ENCODE measurements around the gene RBBP5. TPM values are rescaled to one million over a fixed set of nuclear protein-coding genes. Genes with fewer than 3 reads are reported as not detected.

Gene RBBP5
- total RNA-seq, 2 experiments from 2014 or later: 22.8 to 23.0 TPM

GRCh38 chr1:205056956-205057568 is 64.7 kb downstream of the RBBP5 start:
- Mint-ChIP-seq H3K4me1 (no peaks in the 10 kb centered on the region), H3K36me3 (no peaks in the 10 kb centered on the region), H3K27ac (no peak overlapping the region), H3K27me3 (no peaks in the 10 kb centered on the region), H3K9me3 (ENCODE audit: low read depth) (no peaks in the 10 kb centered on the region), H3K4me3 (no peak overlapping the region)
- CTCF ChIA-PET: no interaction called here
- ATAC-seq (no peak), DNase-seq (no peak)

DNA sequence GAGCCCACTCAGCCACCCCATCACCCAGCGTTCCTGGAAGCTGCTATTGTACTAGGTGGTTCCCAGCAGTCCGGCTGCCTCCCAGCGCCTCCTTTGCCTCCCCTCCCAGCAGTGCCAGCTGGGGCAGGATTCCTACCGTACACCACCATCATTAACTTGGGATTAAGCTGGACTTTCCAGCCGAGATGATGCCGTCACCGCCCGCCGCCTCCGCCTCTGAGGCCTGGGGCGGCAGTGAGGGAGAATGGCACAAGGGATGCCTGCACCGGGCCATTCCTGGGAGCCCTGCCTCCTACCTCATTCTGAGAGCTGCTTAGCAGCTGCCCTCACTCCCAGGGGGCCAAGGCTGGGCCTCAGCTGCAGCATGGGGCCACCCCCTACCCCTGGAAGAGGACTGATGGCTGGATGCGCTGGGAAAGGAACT is 65.6 kb downstream of the RBBP5 start:
- H3K27ac Mint-ChIP-seq: no peak overlapping the region
- no peak for DNase-seq
- H3K27me3 Mint-ChIP-seq: no peaks in the 10 kb centered on the region
- H3K4me3 Mint-ChIP-seq: no peak overlapping the region
- H3K4me1 Mint-ChIP-seq: no peaks in the 10 kb centered on the region
- CTCF ChIA-PET: no interaction called here
- no peak for ATAC-seq
- H3K9me3 Mint-ChIP-seq (ENCODE audit: low read depth): no peaks in the 10 kb centered on the region
- no peaks in the 10 kb centered on the region for H3K36me3 Mint-ChIP-seq

GRCh38 chr1:205054013-205054412 is 67.8 kb downstream of the RBBP5 start:
- H3K9me3 Mint-ChIP-seq (ENCODE audit: low read depth): no peaks in the 10 kb centered on the region
- H3K27me3 Mint-ChIP-seq: no peaks in the 10 kb centered on the region
- no peak for ATAC-seq
- no peak for DNase-seq
- no peak overlapping the region for H3K4me3 Mint-ChIP-seq
- H3K36me3 Mint-ChIP-seq: no peaks in the 10 kb centered on the region
- H3K27ac Mint-ChIP-seq: no peak overlapping the region
- CTCF ChIA-PET: no interaction called here
- no peaks in the 10 kb centered on the region for H3K4me1 Mint-ChIP-seq

GRCh38 chr1:205053296-205053695 is 68.5 kb downstream of the RBBP5 start:
- no peak for DNase-seq
- Mint-ChIP-seq H3K4me1 (no peaks in the 10 kb centered on the region), H3K27ac (no peak overlapping the region), H3K27me3 (peaks cover 3% of the 10 kb centered on the region), H3K9me3 (ENCODE audit: low read depth) (no peaks in the 10 kb centered on the region), H3K36me3 (no peaks in the 10 kb centered on the region), H3K4me3 (no peak overlapping the region)
- CTCF ChIA-PET: interaction anchor here (3.8 kb wide), 1 partner anchor 8 kb away, joined by 13 read pairs; no protein-coding TSS in a partner anchor
- ATAC-seq: no peak

DNA sequence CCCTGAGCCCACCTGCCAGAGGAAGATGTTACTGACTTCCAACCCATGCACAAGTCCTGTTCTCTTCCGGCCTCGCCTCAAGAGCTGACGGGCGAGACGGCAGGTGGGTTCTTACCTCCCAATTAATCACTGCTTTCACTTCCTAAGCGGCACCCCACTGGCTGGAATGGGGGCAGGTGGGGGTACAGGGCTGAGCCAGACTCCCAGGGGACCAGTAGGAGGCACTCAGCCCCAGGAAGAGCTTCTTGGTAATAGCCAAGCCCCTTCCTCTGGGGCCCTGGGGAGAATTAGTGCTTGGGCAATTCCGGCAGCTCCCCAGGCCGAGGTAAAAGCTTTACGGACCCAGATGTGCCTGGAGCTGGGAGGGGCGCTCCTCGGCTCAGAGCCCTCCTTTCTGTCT is 69.1 kb downstream of the RBBP5 start:
- Mint-ChIP-seq H3K27me3 (peaks cover 3% of the 10 kb centered on the region), H3K4me1 (no peaks in the 10 kb centered on the region), H3K9me3 (ENCODE audit: low read depth) (no peaks in the 10 kb centered on the region), H3K4me3 (no peak overlapping the region), H3K27ac (no peak overlapping the region), H3K36me3 (no peaks in the 10 kb centered on the region)
- DNase-seq (no peak), ATAC-seq (no peak)
- CTCF ChIA-PET: interaction anchor here (0.6 to 3.8 kb wide), 2 partner anchors 9 to 605 kb away, joined by 5 to 13 read pairs; no protein-coding TSS in a partner anchor

GRCh38 chr1:205049479-205049878 is 72.3 kb downstream of the RBBP5 start:
- Mint-ChIP-seq H3K4me1 (no peaks in the 10 kb centered on the region), H3K27me3 (peaks cover 22% of the 10 kb centered on the region), H3K9me3 (ENCODE audit: low read depth) (no peaks in the 10 kb centered on the region), H3K36me3 (no peaks in the 10 kb centered on the region), H3K4me3 (no peak overlapping the region), H3K27ac (no peak overlapping the region)
- DNase-seq (no peak), ATAC-seq (no peak)
- CTCF ChIA-PET: interaction anchor here (3.8 kb wide), 1 partner anchor 12 kb away, joined by 13 read pairs; no protein-coding TSS in a partner anchor

DNA sequence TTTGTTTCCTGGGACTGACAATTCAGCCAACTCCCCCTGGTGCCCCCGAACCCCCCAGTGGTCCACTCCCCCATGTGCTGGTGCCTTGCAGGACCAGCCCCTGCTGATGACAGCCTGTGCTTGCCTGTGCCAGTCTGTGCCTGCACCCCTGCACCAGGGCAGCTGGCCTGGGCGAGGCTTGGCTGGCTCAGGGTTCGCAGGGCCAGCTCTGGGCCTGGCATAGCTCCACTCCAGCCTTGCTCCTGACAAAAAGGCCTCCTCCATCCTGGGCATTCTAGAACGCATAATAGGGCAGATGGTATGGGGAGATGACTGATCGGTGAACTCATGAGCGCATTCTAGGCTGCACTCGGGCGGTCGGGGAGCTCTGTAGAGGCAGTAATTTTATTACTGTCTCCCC is 73.4 kb downstream of the RBBP5 start:
- no peaks in the 10 kb centered on the region for H3K36me3 Mint-ChIP-seq
- ATAC-seq: no peak
- H3K4me3 Mint-ChIP-seq: no peak overlapping the region
- CTCF ChIA-PET: interaction anchor here (1.7 kb wide), 1 partner anchor 13 kb away, joined by 9 read pairs; no protein-coding TSS in a partner anchor
- no peaks in the 10 kb centered on the region for H3K4me1 Mint-ChIP-seq
- H3K27ac Mint-ChIP-seq: no peak overlapping the region
- no peak for DNase-seq
- H3K9me3 Mint-ChIP-seq (ENCODE audit: low read depth): no peaks in the 10 kb centered on the region
- H3K27me3 Mint-ChIP-seq: peaks cover 33% of the 10 kb centered on the region

- Mint-ChIP-seq H3K4me1 (no peaks in the 10 kb centered on the region), H3K27ac (no peak overlapping the region), H3K4me3 (no peak overlapping the region), H3K9me3 (ENCODE audit: low read depth) (no peaks in the 10 kb centered on the region), H3K36me3 (no peaks in the 10 kb centered on the region), H3K27me3 (peaks cover 35% of the 10 kb centered on the region)
- DNase-seq (no peak), ATAC-seq (no peak)
- CTCF ChIA-PET: interaction anchor here (1.7 kb wide), 1 partner anchor 14 kb away, joined by 9 read pairs; no protein-coding TSS in a partner anchor
Observed at GRCh38 chr1:205047764-205048231, 74.0 kb downstream of the RBBP5 start.

GRCh38 chr1:205046870-205047269 is 74.9 kb downstream of the RBBP5 start:
- Mint-ChIP-seq H3K27me3 (peaks cover 42% of the 10 kb centered on the region), H3K9me3 (ENCODE audit: low read depth) (no peaks in the 10 kb centered on the region), H3K4me1 (no peaks in the 10 kb centered on the region), H3K27ac (no peak overlapping the region), H3K4me3 (no peak overlapping the region), H3K36me3 (no peaks in the 10 kb centered on the region)
- no peak for DNase-seq
- CTCF ChIA-PET: interaction anchor here (0.9 kb wide), 1 partner anchor 15 kb away, joined by 4 read pairs; no protein-coding TSS in a partner anchor
- no peak for ATAC-seq

DNA sequence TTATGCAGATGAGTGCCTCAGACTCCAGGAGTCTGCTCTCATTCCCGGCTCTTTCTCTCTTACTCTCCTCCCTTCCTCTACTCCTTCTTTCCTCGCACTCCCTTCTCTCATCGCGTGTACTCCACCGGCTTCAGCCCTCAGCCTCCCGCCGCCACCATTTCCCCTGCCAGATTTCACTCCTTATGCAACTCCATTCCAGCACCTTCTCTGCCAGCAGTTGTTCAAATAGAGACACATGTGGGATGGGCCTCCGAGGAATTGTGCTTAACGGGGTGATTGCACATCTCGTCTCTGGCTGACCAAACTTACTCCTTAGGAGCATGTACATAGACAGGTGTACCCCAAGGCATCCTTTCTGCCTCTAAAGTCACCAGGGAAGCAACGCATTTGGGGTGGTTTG is 76.6 kb downstream of the RBBP5 start:
- Mint-ChIP-seq H3K27ac (no peak overlapping the region), H3K27me3 (peaks cover 58% of the 10 kb centered on the region), H3K4me1 (no peaks in the 10 kb centered on the region), H3K36me3 (no peaks in the 10 kb centered on the region), H3K4me3 (no peak overlapping the region), H3K9me3 (ENCODE audit: low read depth) (no peaks in the 10 kb centered on the region)
- DNase-seq: no peak
- no peak for ATAC-seq
- CTCF ChIA-PET: interaction anchor here (1.9 kb wide), 1 partner anchor 16 kb away, joined by 8 read pairs; no protein-coding TSS in a partner anchor

DNA sequence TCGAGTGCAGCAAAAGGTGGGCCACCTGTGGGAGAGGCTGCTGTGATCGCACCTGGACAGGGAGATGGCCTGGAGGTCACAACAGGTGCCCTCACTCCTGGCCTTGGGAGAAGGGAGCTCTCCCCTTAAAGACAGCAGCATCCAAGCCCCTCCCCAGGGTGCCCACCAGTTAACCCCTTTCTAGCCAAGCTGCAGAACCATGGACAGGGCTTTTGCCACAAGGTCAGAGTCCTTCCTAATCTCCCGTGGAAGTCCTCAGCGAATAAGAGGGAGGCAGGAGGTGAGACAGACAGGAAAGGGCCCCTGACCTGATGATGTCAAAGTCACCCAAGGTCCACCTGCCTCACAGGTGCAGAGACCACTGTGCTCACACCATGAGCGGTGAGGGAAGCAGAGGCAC is 77.0 kb downstream of the RBBP5 start:
- Mint-ChIP-seq H3K36me3 (no peaks in the 10 kb centered on the region), H3K27ac (no peak overlapping the region), H3K4me3 (no peak overlapping the region), H3K4me1 (no peaks in the 10 kb centered on the region), H3K27me3 (peaks cover 60% of the 10 kb centered on the region), H3K9me3 (ENCODE audit: low read depth) (no peaks in the 10 kb centered on the region)
- CTCF ChIA-PET: interaction anchor here (0.6 to 1.9 kb wide), 2 partner anchors 16 to 106 kb away, joined by 4 to 8 read pairs; no protein-coding TSS in a partner anchor
- DNase-seq (no peak), ATAC-seq (no peak)

- ATAC-seq (no peak), DNase-seq (no peak)
- no peaks in the 10 kb centered on the region for H3K9me3 Mint-ChIP-seq (ENCODE audit: low read depth)
- no peak overlapping the region for H3K4me3 Mint-ChIP-seq
- CTCF ChIA-PET: interaction anchor here (1.9 kb wide), 1 partner anchor 17 kb away, joined by 8 read pairs; no protein-coding TSS in a partner anchor
- H3K36me3 Mint-ChIP-seq: no peaks in the 10 kb centered on the region
- H3K27me3 Mint-ChIP-seq: peaks cover 65% of the 10 kb centered on the region
- H3K27ac Mint-ChIP-seq: no peak overlapping the region
- H3K4me1 Mint-ChIP-seq: no peaks in the 10 kb centered on the region
Observed at GRCh38 chr1:205043866-205044265, 77.9 kb downstream of the RBBP5 start.

DNA sequence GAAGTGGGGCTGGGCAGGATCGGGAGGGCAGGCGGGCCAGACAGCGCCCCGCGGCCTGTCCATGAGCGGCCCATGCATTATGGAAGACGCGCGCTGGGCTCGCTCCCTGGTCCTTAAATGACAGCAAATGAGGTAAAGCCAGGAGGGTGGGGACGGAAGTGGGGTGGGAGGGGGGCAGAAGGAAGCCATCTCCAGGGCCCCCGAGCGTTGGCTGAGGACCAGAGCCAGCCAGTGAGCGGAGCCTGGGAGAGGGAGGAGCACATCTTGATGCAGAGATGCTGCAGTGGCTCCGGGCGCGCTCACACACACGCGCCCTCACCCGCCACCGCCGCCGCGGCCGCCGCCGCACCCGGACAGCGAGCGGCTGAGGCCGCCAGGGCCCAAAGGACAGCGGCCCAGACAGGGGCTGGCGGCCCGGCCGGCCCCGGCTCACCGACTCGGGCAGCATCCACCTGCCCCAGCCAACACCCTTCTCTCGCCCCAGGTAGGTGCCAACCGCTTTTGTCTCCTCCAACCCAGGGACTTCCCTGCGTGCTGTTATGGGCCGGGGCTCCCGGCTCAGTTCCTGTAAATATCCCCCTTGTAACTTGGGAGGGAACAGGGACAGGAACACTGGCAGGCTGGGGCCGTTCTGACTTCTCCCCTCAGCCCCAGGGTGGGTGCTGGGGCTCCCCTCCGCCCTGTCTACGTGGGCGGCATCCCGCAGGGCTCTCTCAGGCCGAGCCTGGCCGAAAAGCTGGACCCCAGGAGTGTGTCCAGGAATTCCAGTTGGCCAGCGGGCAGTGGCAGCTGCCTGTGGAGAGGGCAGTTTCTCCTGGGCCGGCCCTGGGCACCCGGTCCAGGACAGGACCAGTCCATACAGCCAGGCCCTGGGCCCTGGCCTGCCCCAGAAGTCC is 78.6 kb downstream of the RBBP5 start, which contains the start of gene CNTN2:
CNTN2 (plus strand) TSS at position 302 of the 896 bp plus-strand sequence. CDS start 9,974 bp downstream, outside the sequence.
- CTCF ChIA-PET: interaction anchor here (1.2 to 1.9 kb wide), 2 partner anchors 10 to 18 kb away, joined by 3 to 8 read pairs; no protein-coding TSS in a partner anchor
- Mint-ChIP-seq H3K9me3 (ENCODE audit: low read depth) (no peaks in the 10 kb centered on the region), H3K27me3 (peaks cover 62% of the 10 kb centered on the region), H3K4me3 (no peak within 1 kb of the TSS), H3K27ac (no peak within 1 kb of the TSS), H3K4me1 (no peaks in the 10 kb centered on the region), H3K36me3 (no peaks in the 10 kb centered on the region)
- DNase-seq: no peak
- ATAC-seq: no peak

All from activated CD8-positive, alpha-beta memory T cell treated with anti-CD3 and anti-CD28 coated beads, Interleukin-2, amount 10 ng/mL, durations not matched to agents 7 days and 5 days (primary cell).